GM23338 (cell line): ENCODE measurements around the gene HADH. TPM values are rescaled to one million over a fixed set of nuclear protein-coding genes. Genes with fewer than 3 reads are reported as not detected.

Experiments used
- ATAC-seq: fragments of 200-7000 bp; cut with Tn5 transposase; 3 replicates; pipeline ENCODE4 v1.9.1; 2020
- DNase-seq: peaks from one replicate; pipeline ENCODE4 v3.0.0-alpha.2; 2015; ENCODE audit warnings: low spot score
- H2AFZ ChIP-seq: fragments of 200-600 bp; sonication (generic); 2 replicates; pipeline ENCODE4 v1.8.0; 2016; ENCODE audit warnings: antibody characterized with exemption, mild to moderate bottlenecking, moderate library complexity
- H3F3A ChIP-seq: fragments of 200-600 bp; sonication (generic); replicated peaks from 2 replicates; pipeline ENCODE4 v1.8.0; 2017; ENCODE audit warnings: antibody characterized with exemption, mixed run types, low read depth
- H3K27ac ChIP-seq: fragments of 200-600 bp; sonication (generic); 2 replicates; pipeline ENCODE4 v1.6.1; 2016; ENCODE audit warnings: low read depth
- H3K27me3 ChIP-seq: fragments of 200-600 bp; sonication (generic); 2 replicates; pipeline ENCODE4 v1.8.0; 2016; ENCODE audit warnings: mild to moderate bottlenecking, mixed run types, moderate library complexity; ENCODE audit not compliant: insufficient read depth
- H3K36me3 ChIP-seq: fragments of 200-600 bp; sonication (generic); 2 replicates; pipeline ENCODE4 v1.8.0; 2016; ENCODE audit warnings: mild to moderate bottlenecking; ENCODE audit not compliant: insufficient read depth
- H3K4me1 ChIP-seq: fragments of 200-600 bp; sonication (generic); 2 replicates; pipeline ENCODE4 v1.8.0; 2016; ENCODE audit warnings: mild to moderate bottlenecking, moderate library complexity; ENCODE audit not compliant: insufficient read depth
- H3K4me2 ChIP-seq: fragments of 200-600 bp; sonication (generic); 2 replicates; pipeline ENCODE4 v1.7.1; 2017; ENCODE audit warnings: mixed run types
- H3K4me3 ChIP-seq: fragments of 200-600 bp; sonication (generic); 2 replicates; pipeline ENCODE4 v1.6.1; 2016; ENCODE audit warnings: mixed run types
- H3K79me2 ChIP-seq: fragments of 200-600 bp; sonication (generic); replicated peaks from 2 replicates; pipeline ENCODE4 v1.8.0; 2017; ENCODE audit warnings: mild to moderate bottlenecking; ENCODE audit not compliant: insufficient read depth
- H3K9me2 ChIP-seq: fragments of 200-600 bp; sonication (generic); 2 replicates; pipeline ENCODE4 v1.8.0; 2017; ENCODE audit not compliant: insufficient read depth
- H4K20me1 ChIP-seq: fragments of 200-600 bp; sonication (generic); replicated peaks from 2 replicates; pipeline ENCODE4 v1.8.0; 2017; ENCODE audit warnings: mild to moderate bottlenecking; ENCODE audit not compliant: insufficient read depth
- H3K27ac Mint-ChIP-seq: 2 replicates; pipeline ENCODE4 v1.8.0; 2020; ENCODE audit warnings: inconsistent platforms, mild to moderate bottlenecking, moderate library complexity, mixed read lengths
- H3K27me3 Mint-ChIP-seq: 3 replicates; pipeline ENCODE4 v1.8.0; 2022; ENCODE audit warnings: low read depth, mild to moderate bottlenecking, moderate library complexity, mixed read lengths, inconsistent platforms; ENCODE audit not compliant: insufficient read depth, poor library complexity
- H3K36me3 Mint-ChIP-seq: 3 replicates; pipeline ENCODE4 v1.8.0; 2021; ENCODE audit warnings: low read depth, mild to moderate bottlenecking, inconsistent platforms, moderate library complexity, mixed read lengths
- H3K4me1 Mint-ChIP-seq: 3 replicates; pipeline ENCODE4 v1.8.0; 2020; ENCODE audit warnings: mild to moderate bottlenecking, inconsistent platforms, mixed read lengths
- H3K4me3 Mint-ChIP-seq: 3 replicates; pipeline ENCODE4 v1.8.0; 2021; ENCODE audit warnings: moderate library complexity, mild to moderate bottlenecking, inconsistent platforms, mixed read lengths
- H3K9me3 Mint-ChIP-seq: 3 replicates; pipeline ENCODE4 v1.8.0; 2020; ENCODE audit warnings: moderate library complexity, mild to moderate bottlenecking, inconsistent platforms, mixed read lengths
- EZH2 ChIP-seq: fragments of 200-600 bp; sonication (generic); IDR thresholded peaks from one replicate; pipeline ENCODE4 v1.8.0; 2017; ENCODE audit warnings: antibody characterized with exemption, mild to moderate bottlenecking, low read depth; ENCODE audit not compliant: unreplicated experiment
- JUNB ChIP-seq: IDR thresholded peaks from one replicate; pipeline ENCODE4 v1.6.1; 2016; ENCODE audit warnings: antibody characterized with exemption; ENCODE audit not compliant: unreplicated experiment
- NANOG ChIP-seq: IDR thresholded peaks from 2 replicates; pipeline ENCODE4 v1.6.1; 2016; ENCODE audit warnings: antibody characterized with exemption, borderline replicate concordance
- POLR2AphosphoS5 ChIP-seq: IDR thresholded peaks from 2 replicates; pipeline ENCODE4 v1.6.1; 2016; ENCODE audit warnings: antibody characterized with exemption, low read depth
- STAT1 ChIP-seq: IDR thresholded peaks from one replicate; pipeline ENCODE4 v1.6.1; 2016; ENCODE audit warnings: antibody characterized with exemption; ENCODE audit not compliant: unreplicated experiment
- ZNF462 ChIP-seq: fragments of 250-450 bp; sonication (Bioruptor Pico); IDR thresholded peaks from 2 replicates; pipeline ENCODE4 v1.5.0; 2020; ENCODE audit warnings: mild to moderate bottlenecking, moderate library complexity
- polyA plus RNA-seq: library from polyadenylated mRNA; unstranded; fragments of >200 nt; fragmentation: Nextera tagmentation; extraction: Ambion mirVana; gene quantifications from 2 replicates; pipeline ENCODE4 v1.2.1, GENCODE V29; 2016
- total RNA-seq: library from RNA; depleted of rRNA; stranded (reverse); fragments of >200 nt; shearing (Covaris generic); gene quantifications from 2 replicates; pipeline ENCODE4 v1.2.3, GENCODE V29; 2014
- TF ChIP-seq, protein P1 (sequence below), 2 experiments: fragments of 200-600 bp in 1 of 2; sonication (generic) in 1 of 2; conservative IDR thresholded peaks; 2 replicates each; pipeline versions ENCODE4 v1.5.1 to v1.6.1; 2016 to 2017; ENCODE audit warnings: antibody characterized with exemption in 2 of 2, low read depth in 2 of 2, mild to moderate bottlenecking in 2 of 2, moderate library complexity in 1 of 2

The HADH gene
- total and polyA plus RNA-seq, 2 experiments from 2014 or later = 39.1 to 39.2 TPM

DNA sequence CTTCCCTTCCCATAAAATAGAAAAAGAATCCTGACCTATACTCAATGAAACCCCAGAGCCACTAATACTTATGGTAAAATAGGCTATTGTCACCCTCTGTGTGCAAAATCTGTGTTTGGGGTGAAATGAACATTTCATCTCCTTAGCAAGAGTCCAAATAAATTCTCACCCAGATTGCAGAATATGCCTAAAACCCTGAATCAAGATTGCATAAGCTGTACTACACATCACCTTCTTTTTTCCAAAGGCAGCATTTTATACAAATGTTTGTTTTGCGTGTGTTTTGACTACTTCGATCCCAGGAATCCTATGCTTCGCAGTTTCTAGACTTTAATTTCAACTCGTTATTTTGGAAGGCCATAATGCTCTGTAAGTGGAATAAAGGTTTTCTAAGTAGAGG, 12.2 kb upstream of the HADH start (continued):
- TF ChIP-seq, protein P1, sequence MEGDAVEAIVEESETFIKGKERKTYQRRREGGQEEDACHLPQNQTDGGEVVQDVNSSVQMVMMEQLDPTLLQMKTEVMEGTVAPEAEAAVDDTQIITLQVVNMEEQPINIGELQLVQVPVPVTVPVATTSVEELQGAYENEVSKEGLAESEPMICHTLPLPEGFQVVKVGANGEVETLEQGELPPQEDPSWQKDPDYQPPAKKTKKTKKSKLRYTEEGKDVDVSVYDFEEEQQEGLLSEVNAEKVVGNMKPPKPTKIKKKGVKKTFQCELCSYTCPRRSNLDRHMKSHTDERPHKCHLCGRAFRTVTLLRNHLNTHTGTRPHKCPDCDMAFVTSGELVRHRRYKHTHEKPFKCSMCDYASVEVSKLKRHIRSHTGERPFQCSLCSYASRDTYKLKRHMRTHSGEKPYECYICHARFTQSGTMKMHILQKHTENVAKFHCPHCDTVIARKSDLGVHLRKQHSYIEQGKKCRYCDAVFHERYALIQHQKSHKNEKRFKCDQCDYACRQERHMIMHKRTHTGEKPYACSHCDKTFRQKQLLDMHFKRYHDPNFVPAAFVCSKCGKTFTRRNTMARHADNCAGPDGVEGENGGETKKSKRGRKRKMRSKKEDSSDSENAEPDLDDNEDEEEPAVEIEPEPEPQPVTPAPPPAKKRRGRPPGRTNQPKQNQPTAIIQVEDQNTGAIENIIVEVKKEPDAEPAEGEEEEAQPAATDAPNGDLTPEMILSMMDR (conservative IDR thresholded peaks at IDR 0.05; ENCODE audit: low read depth in 2 of 2) = no peak
- TF ChIP-seq ZNF462 (CRISPR knock-in tag) (no peak), POLR2AphosphoS5 (no peak), JUNB (no peak)

DNA sequence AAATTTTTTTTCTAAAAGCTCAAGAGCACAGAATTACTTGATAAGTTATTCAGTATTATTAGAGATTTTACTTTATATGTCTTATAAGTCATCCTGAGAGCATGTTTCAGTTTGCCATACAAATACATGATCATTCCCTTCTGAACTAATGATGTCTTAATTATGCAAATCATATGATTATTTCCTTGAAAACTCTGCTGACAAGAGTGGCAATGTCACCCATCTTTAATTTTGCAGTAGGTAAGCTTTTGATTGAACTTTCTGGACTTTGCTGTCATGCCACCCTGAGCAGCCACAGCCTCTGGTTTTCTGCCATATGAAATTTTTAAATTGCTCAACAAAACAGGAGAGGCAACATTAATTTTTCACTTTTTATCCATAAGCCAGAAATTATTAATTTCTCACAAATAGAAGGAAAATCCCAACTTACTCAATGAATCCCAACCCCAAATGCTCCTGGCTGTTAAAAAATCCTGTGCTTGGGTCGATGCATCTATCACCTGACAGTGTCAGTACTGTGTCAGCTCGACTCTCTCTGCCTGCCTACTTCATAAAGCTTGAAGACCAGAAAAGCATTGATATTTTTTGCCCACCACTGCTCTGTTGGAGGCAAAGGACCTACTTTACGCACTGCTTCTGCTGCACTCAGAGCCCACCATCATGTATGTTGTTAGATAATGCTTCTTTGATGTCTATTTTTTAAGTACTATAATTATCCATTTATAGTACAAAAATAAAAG, 11.6 kb upstream of the HADH start:
- ATAC-seq (no peak), DNase-seq (no peak)
- no peaks in the 10 kb centered on the region for H3K79me2 ChIP-seq
- no peaks in the 10 kb centered on the region for H3K27me3 ChIP-seq
- H3F3A ChIP-seq = no peaks in the 10 kb centered on the region
- H3K4me1 ChIP-seq = no peaks in the 10 kb centered on the region
- no peak overlapping the region for H3K27ac ChIP-seq
- H3K4me1 Mint-ChIP-seq = no peaks in the 10 kb centered on the region
- H3K4me3 ChIP-seq = no peak overlapping the region
- H3K9me2 ChIP-seq = peaks cover 5% of the 10 kb centered on the region; the same call in 1 of the 2 replicates
- H3K36me3 Mint-ChIP-seq = no peaks in the 10 kb centered on the region; the same call in 2 of the 3 replicates
- H3K9me3 Mint-ChIP-seq = peaks cover 3% of the 10 kb centered on the region; the same call in 1 of the 3 replicates
- no peak overlapping the region for H2AFZ ChIP-seq
- H3K27me3 Mint-ChIP-seq = no peaks in the 10 kb centered on the region
- no peak overlapping the region for H3K27ac Mint-ChIP-seq
- H3K4me3 Mint-ChIP-seq = no peak overlapping the region
- H4K20me1 ChIP-seq = no peaks in the 10 kb centered on the region
- no peak overlapping the region for H3K4me2 ChIP-seq
- no peaks in the 10 kb centered on the region for H3K36me3 ChIP-seq
- TF ChIP-seq STAT1 (no peak), ZNF462 (CRISPR knock-in tag) (no peak), EZH2 (no peak), NANOG (no peak)
